ENCODE measurements around the gene VCL. TPM values are rescaled to one million over a fixed set of nuclear protein-coding genes. Genes with fewer than 3 reads are reported as not detected.

VCL gene
- total and polyA plus RNA-seq, 9 of the 15 experiments (the other 6 are each of a cell fraction or from before 2014, with no cell fraction given), result 29.8 to 186 (median 76.4) TPM

- TF ChIP-seq POLR2G (IDR thresholded peaks at IDR 0.05; ENCODE audit: low read depth, low read length) (peak; percentile 100), GATAD2A (IDR thresholded peaks at IDR 0.05) (peak; percentile 53), TOE1 (IDR thresholded peaks at IDR 0.05; ENCODE audit: borderline replicate concordance) (peak; percentile 54; the same call in 1 of the 2 replicates), TOE1 (CRISPR knock-in tag; IDR thresholded peaks at IDR 0.05; ENCODE audit: borderline replicate concordance, low read depth) (0 out of 2 replicates have a peak, but pooled peaks have one; percentile 48), ZBTB7A (IDR thresholded peaks at IDR 0.05; ENCODE audit: borderline replicate concordance, control insufficient read depth, low read depth, low read length) (no peak), NUFIP1 (IDR thresholded peaks at IDR 0.05; ENCODE audit: partially characterized antibody) (no peak), GABPB2 (CRISPR knock-in tag; conservative IDR thresholded peaks at IDR 0.05) (no peak), SMAD2 (IDR thresholded peaks at IDR 0.05; ENCODE audit: low read depth, low read length) (no peak), MYNN (IDR thresholded peaks at IDR 0.05) (peak; percentile 68; the same call in 1 of the 2 replicates), MYNN (CRISPR knock-in tag; IDR thresholded peaks at IDR 0.05) (no peak), CCNT2 (IDR thresholded peaks at IDR 0.05; ENCODE audit: borderline replicate concordance, extremely low read depth, insufficient read length, low read depth, low read length) (peak; percentile 91), TCF7L2 (IDR thresholded peaks at IDR 0.05; ENCODE audit: low read depth, low read length) (no peak), ZNF174 (CRISPR knock-in tag; IDR thresholded peaks at IDR 0.05) (no peak), WHSC1 (IDR thresholded peaks at IDR 0.05; ENCODE audit: low read length) (no peak), TAF1 (IDR thresholded peaks at IDR 0.05; ENCODE audit: control insufficient read depth, extremely low read depth, insufficient read depth, low read length, severe bottlenecking) (peak; percentile 93), SRSF9 (IDR thresholded peaks at IDR 0.05; ENCODE audit: borderline replicate concordance, low read depth, low read length) (no peak), NR4A1 (CRISPR knock-in tag; IDR thresholded peaks at IDR 0.05) (no peak), NR4A1 (tag; IDR thresholded peaks at IDR 0.05) (0 out of 2 replicates have a peak, but pooled peaks have one; percentile 66), TCF7 (IDR thresholded peaks at IDR 0.05; ENCODE audit: borderline replicate concordance) (0 out of 2 replicates have a peak, but pooled peaks have one; percentile 18), PRDM10 (IDR thresholded peaks at IDR 0.05; ENCODE audit: partially characterized antibody) (peak; percentile 40), NCOA4 (IDR thresholded peaks at IDR 0.05; ENCODE audit: partially characterized antibody) (no peak), KHSRP (IDR thresholded peaks at IDR 0.05) (no peak), ZNF224 (CRISPR knock-in tag; IDR thresholded peaks at IDR 0.05) (no peak)
- TF ChIP-seq, protein P1, sequence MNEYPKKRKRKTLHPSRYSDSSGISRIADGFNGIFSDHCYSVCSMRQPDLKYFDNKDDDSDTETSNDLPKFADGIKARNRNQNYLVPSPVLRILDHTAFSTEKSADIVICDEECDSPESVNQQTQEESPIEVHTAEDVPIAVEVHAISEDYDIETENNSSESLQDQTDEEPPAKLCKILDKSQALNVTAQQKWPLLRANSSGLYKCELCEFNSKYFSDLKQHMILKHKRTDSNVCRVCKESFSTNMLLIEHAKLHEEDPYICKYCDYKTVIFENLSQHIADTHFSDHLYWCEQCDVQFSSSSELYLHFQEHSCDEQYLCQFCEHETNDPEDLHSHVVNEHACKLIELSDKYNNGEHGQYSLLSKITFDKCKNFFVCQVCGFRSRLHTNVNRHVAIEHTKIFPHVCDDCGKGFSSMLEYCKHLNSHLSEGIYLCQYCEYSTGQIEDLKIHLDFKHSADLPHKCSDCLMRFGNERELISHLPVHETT (CRISPR knock-in tag; conservative IDR thresholded peaks at IDR 0.05 in 1 of 2, IDR thresholded peaks at IDR 0.05 in 1 of 2), result peak in 1 of 2 experiments; percentile 86; a peak in 2 of 4 replicates
These were observed at the start of gene VCL (continued) for GRCh38 chr10:73997787-73998622.

All from K562 (cell line).